Psoas muscle (tissue), 8 donors: Measurements from ENCODE around the gene APAF1. TPM values are rescaled to one million over a fixed set of nuclear protein-coding genes. Genes with fewer than 3 reads are reported as not detected.

Source experiments
- ATAC-seq, 4 donors: fragments of 200-7000 bp; cut with Tn5 transposase; one replicate each; pipeline ENCODE4 v1.9.1; 2020; ENCODE audit warnings: moderate library complexity in 3 of 4, mild to moderate bottlenecking in 2 of 4
- DNase-seq, 2 donors: peaks; one replicate each; pipeline ENCODE4 v3.0.0-alpha.2; 2020
- H3K27ac ChIP-seq: fragments of 200-600 bp; one replicate; pipeline ENCODE4 v1.8.0; 2022
- H3K27me3 ChIP-seq, 3 donors: fragments of 200-600 bp in 1 of 3; one replicate each; pipeline versions ENCODE4 v1.6.1 to v1.8.0; 2013 to 2022; ENCODE audit warnings: low read length in 2 of 3, mild to moderate bottlenecking in 2 of 3, moderate library complexity in 1 of 3; ENCODE audit not compliant: insufficient read depth in 3 of 3
- H3K36me3 ChIP-seq, 2 donors: fragments of 200-600 bp in 1 of 2; one replicate each; pipeline versions ENCODE4 v1.6.1 to v1.8.0; 2013 to 2022; ENCODE audit warnings: low read depth in 1 of 2, mild to moderate bottlenecking in 1 of 2, moderate library complexity in 1 of 2; ENCODE audit not compliant: insufficient read depth in 1 of 2
- H3K4me1 ChIP-seq: fragments of 200-600 bp; one replicate; pipeline ENCODE4 v1.8.0; 2022
- H3K4me3 ChIP-seq: fragments of 200-600 bp; one replicate; pipeline ENCODE4 v1.8.0; 2022; ENCODE audit warnings: mild to moderate bottlenecking
- H3K9me3 ChIP-seq: fragments of 200-600 bp; one replicate; pipeline ENCODE4 v1.8.0; 2022
- WGBS, 3 donors: extraction: QIAGEN DNeasy Blood & Tissue Kit; methylation state at CpG; one replicate each; pipeline versions ENCODE4 v1.1.6 to v1.1.7; 2013; 5-methylcytosine and 5-hydroxymethylcytosine counted together
- intact Hi-C, 2 donors: fragments of 100-400 bp; cut with DNase I; formaldehyde crosslinking; loops; one replicate each; pipeline versions ENCODE4 v1.11.0 to v1.14.2; 2022
- polyA plus RNA-seq, 3 donors: library from polyadenylated mRNA; stranded (reverse); fragments of 200-250 nt; gene quantifications; one replicate each; pipeline ENCODE4 v1.2.3, GENCODE V29; 2013
- total RNA-seq, 4 donors: library from RNA; stranded (reverse); fragmentation: NEBNext Ultra II Directional in 2 of 4; extraction: Animal tissue kit (Norgen Biotek cat#: 25700) in 2 of 4; gene quantifications; one replicate each; pipeline versions ENCODE4 v1.2.1 to v1.2.4, GENCODE V29; 2021 to 2023
- TF ChIP-seq, protein P1 (sequence below): fragments of 200-600 bp; IDR thresholded peaks from one replicate; pipeline ENCODE4 v1.8.0; 2022; ENCODE audit warnings: antibody characterized with exemption
- donor health status: healthy with polysubstance abuse.
- donor health status: DM: no; HTN: no; CAD: no; lungs with moderate emphysema.
- donor health status: Bipolar disorder and iron deficiency.
- donor health status: healthy.
- donor health status: DM: yes; HTN: yes; CAD: no.
- donor health status: DM: no; HTN: no; CAD: no.
- donor health status: DM: no; HTN: no; CAD: no.
- donor health status: DM: yes; HTN: yes; CAD: no.

Gene APAF1
- total and polyA plus RNA-seq, 7 donors = 2.0 to 10.2 (median 4.3) TPM

GRCh38 chr12:98686603-98687002 is 41.5 kb downstream of the APAF1 start:
- Histone ChIP-seq H3K36me3 (peaks cover 4 to 91% of the 10 kb centered on the region in 2 donors), H3K9me3 (no peaks in the 10 kb centered on the region), H3K4me3 (no peak overlapping the region), H3K27me3 (no peaks in the 10 kb centered on the region), H3K4me1 (no peaks in the 10 kb centered on the region), H3K27ac (no peak overlapping the region)
- WGBS, 3 donors = 87 to 93% (median 90%) methylated on average over 2 of the region's 2 CpGs
- no peak for ATAC-seq
- no peak for DNase-seq
- intact Hi-C loops = no loop called here
- TF ChIP-seq, protein P1, sequence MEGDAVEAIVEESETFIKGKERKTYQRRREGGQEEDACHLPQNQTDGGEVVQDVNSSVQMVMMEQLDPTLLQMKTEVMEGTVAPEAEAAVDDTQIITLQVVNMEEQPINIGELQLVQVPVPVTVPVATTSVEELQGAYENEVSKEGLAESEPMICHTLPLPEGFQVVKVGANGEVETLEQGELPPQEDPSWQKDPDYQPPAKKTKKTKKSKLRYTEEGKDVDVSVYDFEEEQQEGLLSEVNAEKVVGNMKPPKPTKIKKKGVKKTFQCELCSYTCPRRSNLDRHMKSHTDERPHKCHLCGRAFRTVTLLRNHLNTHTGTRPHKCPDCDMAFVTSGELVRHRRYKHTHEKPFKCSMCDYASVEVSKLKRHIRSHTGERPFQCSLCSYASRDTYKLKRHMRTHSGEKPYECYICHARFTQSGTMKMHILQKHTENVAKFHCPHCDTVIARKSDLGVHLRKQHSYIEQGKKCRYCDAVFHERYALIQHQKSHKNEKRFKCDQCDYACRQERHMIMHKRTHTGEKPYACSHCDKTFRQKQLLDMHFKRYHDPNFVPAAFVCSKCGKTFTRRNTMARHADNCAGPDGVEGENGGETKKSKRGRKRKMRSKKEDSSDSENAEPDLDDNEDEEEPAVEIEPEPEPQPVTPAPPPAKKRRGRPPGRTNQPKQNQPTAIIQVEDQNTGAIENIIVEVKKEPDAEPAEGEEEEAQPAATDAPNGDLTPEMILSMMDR = no peak

DNA sequence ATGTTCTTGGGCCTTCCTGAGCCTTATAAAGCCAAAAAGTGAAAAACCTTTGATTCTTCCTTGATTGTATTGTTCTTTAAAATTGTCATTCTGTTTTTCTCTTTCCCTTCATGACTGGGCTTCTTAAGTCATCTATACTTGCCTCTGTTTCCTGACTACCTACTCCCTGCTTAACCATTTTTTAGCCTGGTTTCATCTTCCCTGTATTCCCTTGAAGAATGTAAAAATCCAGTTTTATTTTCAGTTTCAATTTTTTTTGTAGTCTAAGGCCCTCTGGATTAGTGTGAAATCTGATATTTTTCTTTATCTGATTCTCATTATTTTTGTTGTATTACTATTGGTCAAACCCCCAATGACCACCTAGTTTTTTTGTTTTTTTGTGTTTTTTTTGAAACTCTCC is 46.3 kb downstream of the APAF1 start:
- H3K27ac ChIP-seq = no peak overlapping the region
- no peaks in the 10 kb centered on the region for H3K4me1 ChIP-seq
- DNase-seq (no peak), ATAC-seq (no peak)
- H3K9me3 ChIP-seq = no peaks in the 10 kb centered on the region
- TF ChIP-seq, protein P1 = no peak
- intact Hi-C loops = no loop called here
- peaks cover 0 to 69% of the 10 kb centered on the region in 2 donors for H3K36me3 ChIP-seq
- H3K4me3 ChIP-seq = no peak overlapping the region
- no peaks in the 10 kb centered on the region for H3K27me3 ChIP-seq

DNA sequence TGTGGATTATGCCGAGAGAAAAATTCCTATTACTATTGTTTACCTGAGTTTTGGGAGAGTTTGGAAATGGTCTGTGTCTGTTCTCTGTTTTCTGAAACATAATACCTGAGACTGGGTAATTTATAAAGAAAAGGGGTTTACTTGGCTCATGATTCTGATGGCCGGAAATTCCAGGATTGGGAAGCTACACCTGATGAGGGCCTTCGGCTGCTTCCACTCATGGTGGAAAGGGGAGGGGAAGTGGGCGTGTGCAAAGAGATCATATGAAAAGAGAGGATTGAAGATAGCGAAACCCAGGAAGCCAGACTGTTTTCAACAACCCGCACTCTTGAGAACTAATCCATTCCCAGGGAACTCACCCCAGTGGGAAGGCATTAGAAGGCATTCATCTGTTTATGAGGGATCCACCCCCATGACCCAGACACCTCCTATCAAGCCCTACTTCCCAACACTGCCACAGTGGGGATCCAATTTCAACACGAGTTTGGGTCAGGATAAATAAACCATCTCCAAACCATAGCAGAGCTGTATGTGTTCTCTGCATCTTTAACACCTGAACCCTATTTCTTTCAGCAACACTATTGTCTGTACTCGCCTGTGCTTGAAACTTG is 51.1 kb downstream of the APAF1 start:
- no peak for DNase-seq
- no peak overlapping the region for H3K4me3 ChIP-seq
- ATAC-seq = no peak
- H3K27ac ChIP-seq = no peak overlapping the region
- H3K27me3 ChIP-seq = no peaks in the 10 kb centered on the region
- intact Hi-C loops = no loop called here
- H3K36me3 ChIP-seq = peaks cover 0 to 54% of the 10 kb centered on the region in 2 donors
- no peaks in the 10 kb centered on the region for H3K9me3 ChIP-seq
- TF ChIP-seq, protein P1 = no peak
- WGBS, 3 donors = 80 to 83% (median 82%) methylated on average over 8 of the region's 8 CpGs
- no peaks in the 10 kb centered on the region for H3K4me1 ChIP-seq

GRCh38 chr12:98697209-98697608 is 52.1 kb downstream of the APAF1 start:
- Histone ChIP-seq H3K27me3 (no peaks in the 10 kb centered on the region), H3K36me3 (peaks cover 0 to 52% of the 10 kb centered on the region in 2 donors), H3K27ac (no peak overlapping the region), H3K4me3 (no peak overlapping the region), H3K4me1 (no peaks in the 10 kb centered on the region), H3K9me3 (no peaks in the 10 kb centered on the region)
- intact Hi-C loops = no loop called here
- DNase-seq = no peak
- no peak for ATAC-seq
- TF ChIP-seq, protein P1 = no peak
- WGBS, 3 donors = 92 to 94% (median 93%) methylated on average over 2 of the region's 2 CpGs
